HG03457 (cell line): ENCODE data around the gene HBEGF.
"Not testable (repeated sequence)": the region's sequence is repeated elsewhere in the genome, so short reads cannot be mapped to it uniquely, and the experiment has no call there.

ENCODE experiments used
- ATAC-seq: cut with Tn5 transposase; IDR thresholded peaks from one replicate; pipeline ENCODE4 v1.9.1; 2021; ENCODE audit warnings: moderate number of reproducible peaks; ENCODE audit not compliant: unreplicated experiment

Gene HBEGF

GRCh38 chr5:140361901-140362300 is 15.5 kb upstream of the HBEGF start:
- ATAC-seq = no peak

- no peak for ATAC-seq
Measured at GRCh38 chr5:140360681-140361479, 14.5 kb upstream of the HBEGF start.

GRCh38 chr5:140360101-140360500 is 13.7 kb upstream of the HBEGF start, which contains the start of gene SLC4A9:
Gene SLC4A9, plus strand, starts transcription at chr5:140360194. Its CDS starts 43 bp downstream, at chr5:140360237.
- ATAC-seq = no peak

DNA sequence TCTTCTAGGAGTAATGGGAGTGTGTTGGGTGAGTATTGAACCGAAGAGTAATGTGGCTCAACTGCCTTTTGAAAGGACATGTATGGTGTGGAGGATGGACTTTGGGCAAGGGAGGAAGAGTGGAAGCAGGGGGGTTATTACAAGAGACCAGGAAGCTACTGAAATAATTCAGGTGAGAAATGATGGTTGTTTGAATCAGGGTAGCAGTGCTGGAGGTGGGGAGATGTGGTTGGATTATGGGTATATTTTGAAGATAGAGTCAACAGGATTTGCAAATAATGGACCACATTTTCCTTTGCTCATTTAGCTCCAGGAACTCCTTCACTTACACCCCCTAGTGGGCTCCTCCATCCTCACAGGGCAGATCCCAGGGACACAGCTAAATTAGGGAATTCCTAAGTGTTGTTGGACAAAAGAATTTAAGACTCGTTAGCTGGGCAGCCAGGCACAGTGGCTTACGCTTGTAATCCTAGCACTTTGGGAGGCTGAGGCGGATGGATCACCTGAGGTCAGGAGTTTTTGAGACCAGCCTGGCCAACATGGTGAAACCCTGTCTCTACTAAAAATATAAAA is 12.4 kb upstream of the HBEGF start:
- ATAC-seq = no peak

- ATAC-seq = peak; percentile 86
Measured at GRCh38 chr5:140357726-140358093, 11.3 kb upstream of the HBEGF start.

GRCh38 chr5:140356853-140357725 is 10.7 kb upstream of the HBEGF start:
- ATAC-seq = no peak

- ATAC-seq = no peak
Measured at GRCh38 chr5:140355546-140355945, 9.1 kb upstream of the HBEGF start.

- peak; percentile 52 for ATAC-seq
Measured at GRCh38 chr5:140351609-140352334, 5.4 kb upstream of the HBEGF start.

DNA sequence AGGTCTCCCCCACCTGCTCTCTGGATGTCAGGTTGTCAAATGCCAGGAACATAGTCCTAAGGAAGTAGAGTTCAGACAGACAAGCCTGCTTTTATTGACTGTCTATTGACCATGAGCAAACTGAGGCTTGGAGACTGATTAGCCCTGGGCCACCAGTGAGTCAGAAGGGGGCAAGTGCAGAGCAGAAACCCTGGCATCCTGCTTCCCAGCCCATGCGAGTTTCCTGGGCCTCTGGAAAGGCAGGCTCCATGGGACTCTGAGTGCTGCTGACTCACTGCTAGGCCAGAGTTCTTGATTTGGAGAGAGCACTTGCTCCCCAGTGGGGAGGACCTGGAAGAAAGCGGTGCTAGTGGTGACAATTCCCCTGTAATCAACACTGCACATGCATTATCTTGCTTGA is 2.8 kb upstream of the HBEGF start:
- no peak for ATAC-seq

DNA sequence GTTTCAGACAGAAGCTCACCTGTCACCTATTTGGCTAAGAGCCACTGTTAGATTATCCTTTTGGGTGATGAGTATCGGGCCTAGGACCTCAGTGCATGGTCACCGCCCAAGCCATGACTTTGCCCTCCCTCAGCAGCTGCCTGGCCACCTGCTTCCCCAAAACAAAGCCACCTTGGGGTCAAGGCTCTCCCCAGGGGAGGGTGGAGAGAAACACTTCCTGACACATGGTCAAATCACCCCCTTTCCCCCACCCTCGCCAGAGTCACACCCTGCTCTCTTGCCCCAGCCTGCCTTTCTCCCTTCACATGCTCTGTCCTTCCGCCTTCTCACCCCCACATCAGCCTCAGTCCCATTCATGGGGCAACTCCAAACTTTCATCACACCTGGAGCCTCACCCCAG is 1.7 kb upstream of the HBEGF start:
- ATAC-seq = no peak

- no peak for ATAC-seq
Measured at GRCh38 chr5:140347360-140347759, 957 bp upstream of the HBEGF start.

DNA sequence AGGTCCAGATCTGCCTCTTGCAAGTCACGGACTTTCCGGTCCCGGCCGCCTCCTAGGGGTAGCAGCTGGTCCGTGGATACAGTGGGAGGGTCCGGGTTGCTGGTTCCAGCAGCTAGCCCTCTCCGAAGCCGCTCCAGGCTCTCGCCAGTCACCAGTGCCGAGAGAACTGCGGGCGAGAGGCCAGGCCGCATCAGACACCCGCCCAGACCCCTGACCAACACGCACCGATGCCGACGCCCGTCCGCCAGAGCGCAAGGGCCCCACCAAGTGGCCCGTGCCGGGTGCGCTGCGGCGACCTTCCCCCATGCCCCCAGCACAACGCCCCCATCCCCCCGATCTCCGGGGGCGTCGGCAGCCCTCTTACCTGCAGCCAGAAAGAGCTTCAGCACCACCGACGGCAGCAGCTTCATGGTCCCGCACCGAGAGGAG is 470 bp downstream of the HBEGF start:
- peak; percentile 4 for ATAC-seq

- no peak for ATAC-seq
Measured at GRCh38 chr5:140344683-140345423, 1.6 kb downstream of the HBEGF start.

DNA sequence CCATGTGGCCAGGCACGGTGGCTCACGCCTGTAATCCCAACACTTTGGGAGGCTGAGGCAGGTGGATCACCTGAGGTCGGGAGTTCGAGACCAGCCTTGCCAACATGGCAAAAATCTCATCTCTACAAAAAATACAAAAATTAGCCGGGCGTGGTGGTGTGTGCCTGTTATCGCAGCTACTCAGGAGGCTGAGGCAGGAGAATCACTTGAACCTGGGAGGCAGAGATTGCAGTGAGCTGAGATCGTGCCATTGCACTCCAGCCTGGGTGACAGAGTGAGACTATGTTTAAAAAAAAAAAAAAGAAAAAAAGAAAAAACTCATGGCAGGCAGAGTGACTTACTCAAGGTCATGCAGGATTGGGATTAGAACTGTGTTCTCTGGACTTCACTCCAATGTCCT is 2.6 kb downstream of the HBEGF start:
- not testable (repeated sequence) for ATAC-seq

GRCh38 chr5:140342896-140343295 is 3.5 kb downstream of the HBEGF start:
- no peak for ATAC-seq

DNA sequence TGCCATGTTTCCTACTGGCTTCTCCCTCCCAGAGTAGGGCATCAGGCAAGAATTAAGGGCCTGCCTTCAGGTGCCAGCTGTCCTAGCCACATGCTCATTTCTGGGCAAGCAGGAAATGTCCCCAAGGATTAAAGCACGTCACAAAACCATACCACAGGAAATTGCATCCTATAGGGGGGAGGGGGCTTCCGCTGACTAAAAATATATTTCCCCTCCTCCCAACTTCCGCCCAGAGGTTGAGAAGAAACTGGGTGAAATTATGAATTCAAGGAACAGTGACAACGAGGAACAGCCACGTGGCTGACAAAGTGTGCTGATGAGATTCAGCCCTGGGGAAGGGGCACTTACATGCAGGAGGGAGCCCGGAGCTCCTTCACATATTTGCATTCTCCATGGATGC is 4.1 kb downstream of the HBEGF start:
- no peak for ATAC-seq

GRCh38 chr5:140341591-140341990 is 4.8 kb downstream of the HBEGF start:
- ATAC-seq = no peak

- ATAC-seq = no peak
Measured at GRCh38 chr5:140340605-140341121, 5.7 kb downstream of the HBEGF start.

DNA sequence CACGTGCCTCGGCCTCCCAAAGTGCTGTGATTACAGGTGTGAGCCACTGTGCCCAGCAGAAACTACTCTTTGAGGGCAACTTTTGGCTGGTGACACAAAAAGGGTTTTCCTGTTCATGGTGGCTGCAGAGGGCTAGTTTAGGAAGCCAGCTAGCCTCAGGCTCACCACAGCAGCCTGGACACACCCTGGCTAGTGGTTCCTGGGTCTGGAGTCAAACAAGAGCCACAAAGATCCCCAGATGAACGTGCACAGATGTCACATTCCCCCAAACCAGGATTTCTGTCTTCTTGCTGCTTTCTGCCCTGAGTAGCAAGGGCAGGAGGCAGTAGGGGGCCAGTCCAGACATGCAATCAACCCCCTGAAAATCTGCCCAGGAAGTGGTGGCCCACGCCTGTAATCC is 6.8 kb downstream of the HBEGF start:
- ATAC-seq = no peak

GRCh38 chr5:140338908-140339307 is 7.5 kb downstream of the HBEGF start:
- ATAC-seq = no peak
